H1 (cell line): Measurements from ENCODE around the gene STX19. TPM values are rescaled to one million over a fixed set of nuclear protein-coding genes. Genes with fewer than 3 reads are reported as not detected.

Experiments
- SAP30 ChIP-seq: fragments of 300-600 bp; sonication (generic); IDR thresholded peaks from 2 replicates; pipeline ENCODE4 v1.7.1; 2012; ENCODE audit warnings: low read length, moderate library complexity, mild to moderate bottlenecking, inconsistent platforms; ENCODE audit not compliant: insufficient read depth, insufficient replicate concordance
- polyA plus RNA-seq, 7 experiments: library from polyadenylated mRNA; depleted of rRNA in 3 of 7; stranded (reverse) in 5 of 7; unstranded in 2 of 7; fragments of >200 nt in 5 of 7; fragments of 200-250 nt in 2 of 7; gene quantifications; 1 replicate in 5 of 7; 2 replicates in 1 of 7; 4 replicates in 1 of 7; pipeline versions ENCODE4 v1.2.1 to v1.2.3, GENCODE V29; 2011 to 2013; ENCODE audit warnings: missing spikeins in 2 of 7, mixed read lengths in 2 of 7
- total RNA-seq: library from RNA; stranded (reverse); fragmentation: NEBNext Ultra II Directional; extraction: Animal tissue kit (Norgen Biotek cat#: 25700); gene quantifications from 2 replicates; pipeline ENCODE4 v1.2.1, GENCODE V29; 2021

STX19 gene
- total and polyA plus RNA-seq, 2 of the 8 experiments (the other 6 are each of a cell fraction or from before 2014, with no cell fraction given): not detected

GRCh38 chr3:94026623-94027022, 1.8 kb downstream of the STX19 start (continued):
- no peak for TF ChIP-seq SAP30
